ENCODE data around the gene TMC8.

TMC8 gene

DNA sequence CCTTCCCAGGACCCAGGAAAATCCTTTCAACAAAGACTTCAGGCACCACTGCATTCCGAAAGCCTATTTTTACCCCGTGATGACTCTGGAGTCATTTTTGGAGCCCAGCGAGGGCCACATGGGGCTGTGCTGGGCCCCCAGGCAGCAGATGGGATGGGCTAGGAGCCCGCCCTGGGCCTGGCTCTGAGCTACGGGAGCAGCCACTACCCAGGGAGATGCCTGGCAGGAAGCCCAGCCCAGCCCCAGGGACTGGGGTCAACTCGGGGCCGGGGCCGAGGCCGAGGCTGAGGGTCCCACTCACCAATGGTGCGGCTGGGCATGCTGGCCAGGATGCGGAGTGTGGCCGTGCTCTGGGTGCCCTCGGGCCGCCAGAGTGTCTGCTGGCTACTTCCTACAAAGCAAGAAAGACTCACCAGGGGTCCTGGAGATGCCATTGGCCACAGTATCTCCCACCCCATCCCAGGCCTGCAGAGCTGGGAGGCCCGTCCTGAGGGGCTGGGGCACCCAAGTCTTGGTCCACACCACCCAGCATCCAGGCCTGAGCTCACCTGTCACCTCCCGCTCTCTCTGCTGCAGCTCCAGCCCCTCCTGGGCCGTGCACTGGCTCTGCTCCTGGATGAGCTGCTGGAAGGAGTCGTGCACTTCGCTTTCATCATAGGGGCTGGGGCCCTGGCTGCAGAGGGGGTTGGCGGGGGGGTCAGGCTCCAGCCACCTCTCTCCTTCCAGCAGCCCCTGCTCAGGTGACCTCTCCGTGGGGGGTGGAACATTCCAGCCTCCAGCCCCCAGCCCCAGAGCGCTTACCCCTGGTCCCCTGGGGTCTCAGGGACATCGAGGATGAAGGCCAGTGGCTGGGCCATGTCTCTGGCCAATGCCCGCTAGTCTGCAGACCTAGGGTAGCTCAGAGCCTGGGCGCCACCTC, 4.3 kb upstream of the TMC8 start:
- peak overlapping the region; percentile 81 for H3K4me2 ChIP-seq (ENCODE audit: low read depth, low read length, poor library complexity, severe bottlenecking)
- H3K9ac ChIP-seq (ENCODE audit: low read depth, low read length, poor library complexity, severe bottlenecking) = peak overlapping the region; percentile 99
- H3K27me3 ChIP-seq (ENCODE audit: insufficient read depth, low read length, poor library complexity, severe bottlenecking) = peaks cover 5% of the 10 kb centered on the region
- peaks cover 27% of the 10 kb centered on the region for H4K20me1 ChIP-seq (ENCODE audit: insufficient read depth, low read length, poor library complexity, severe bottlenecking)
- peaks cover 93% of the 10 kb centered on the region for H3K79me2 ChIP-seq (ENCODE audit: insufficient read depth, low read length)
- peaks cover 13% of the 10 kb centered on the region; the same call in 1 of the 2 replicates for H3F3A ChIP-seq (ENCODE audit: low read depth)
- H3K9me3 ChIP-seq (ENCODE audit: insufficient read depth, low read depth, low read length) = no peaks in the 10 kb centered on the region
- no peak for TF ChIP-seq EZH2phosphoT487 (IDR thresholded peaks at IDR 0.05; ENCODE audit: borderline replicate concordance)
- TF ChIP-seq, protein P1, sequence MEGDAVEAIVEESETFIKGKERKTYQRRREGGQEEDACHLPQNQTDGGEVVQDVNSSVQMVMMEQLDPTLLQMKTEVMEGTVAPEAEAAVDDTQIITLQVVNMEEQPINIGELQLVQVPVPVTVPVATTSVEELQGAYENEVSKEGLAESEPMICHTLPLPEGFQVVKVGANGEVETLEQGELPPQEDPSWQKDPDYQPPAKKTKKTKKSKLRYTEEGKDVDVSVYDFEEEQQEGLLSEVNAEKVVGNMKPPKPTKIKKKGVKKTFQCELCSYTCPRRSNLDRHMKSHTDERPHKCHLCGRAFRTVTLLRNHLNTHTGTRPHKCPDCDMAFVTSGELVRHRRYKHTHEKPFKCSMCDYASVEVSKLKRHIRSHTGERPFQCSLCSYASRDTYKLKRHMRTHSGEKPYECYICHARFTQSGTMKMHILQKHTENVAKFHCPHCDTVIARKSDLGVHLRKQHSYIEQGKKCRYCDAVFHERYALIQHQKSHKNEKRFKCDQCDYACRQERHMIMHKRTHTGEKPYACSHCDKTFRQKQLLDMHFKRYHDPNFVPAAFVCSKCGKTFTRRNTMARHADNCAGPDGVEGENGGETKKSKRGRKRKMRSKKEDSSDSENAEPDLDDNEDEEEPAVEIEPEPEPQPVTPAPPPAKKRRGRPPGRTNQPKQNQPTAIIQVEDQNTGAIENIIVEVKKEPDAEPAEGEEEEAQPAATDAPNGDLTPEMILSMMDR (conservative IDR thresholded peaks at IDR 0.05; ENCODE audit: low read length) = no peak
- H3K36me3 ChIP-seq (ENCODE audit: insufficient read depth, low read length) = peaks cover 19% of the 10 kb centered on the region; the same call in 1 of the 2 replicates
- peak overlapping the region; percentile 91 for H3K4me3 ChIP-seq (ENCODE audit: low read length, poor library complexity, severe bottlenecking)
- H3K9me2 ChIP-seq (replicated peaks; ENCODE audit: low read depth, low read length) = no peaks in the 10 kb centered on the region
- H3K4me1 ChIP-seq (ENCODE audit: insufficient read depth, low read length, poor library complexity, severe bottlenecking) = peaks cover 60% of the 10 kb centered on the region
- no peak overlapping the region for H2AFZ ChIP-seq (ENCODE audit: low read length)

DNA sequence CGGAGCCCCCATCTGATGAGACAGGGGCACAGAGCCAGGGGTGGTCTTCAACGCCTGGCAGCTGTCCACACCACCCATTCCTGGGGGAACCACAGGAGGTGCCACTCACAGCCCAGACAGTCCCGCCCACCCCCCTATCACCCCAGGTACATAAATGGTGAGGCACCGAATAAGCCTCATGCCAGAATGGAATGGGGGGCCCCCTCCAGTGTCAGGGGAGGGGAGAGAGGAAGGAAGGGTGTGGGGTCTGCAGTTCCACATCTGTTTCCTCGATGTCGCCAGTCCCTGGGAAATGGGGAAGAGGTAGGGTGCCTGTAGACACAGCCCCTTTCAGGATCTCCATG, 3.7 kb upstream of the TMC8 start:
- no peak overlapping the region for H2AFZ ChIP-seq (ENCODE audit: low read length)
- peaks cover 93% of the 10 kb centered on the region for H3K79me2 ChIP-seq (ENCODE audit: insufficient read depth, low read length)
- H3K9me3 ChIP-seq (ENCODE audit: insufficient read depth, low read depth, low read length) = no peaks in the 10 kb centered on the region
- H3K4me3 ChIP-seq (ENCODE audit: low read length, poor library complexity, severe bottlenecking) = peak overlapping the region; percentile 91
- peaks cover 26% of the 10 kb centered on the region for H4K20me1 ChIP-seq (ENCODE audit: insufficient read depth, low read length, poor library complexity, severe bottlenecking)
- peaks cover 54% of the 10 kb centered on the region for H3K4me1 ChIP-seq (ENCODE audit: insufficient read depth, low read length, poor library complexity, severe bottlenecking)
- H3F3A ChIP-seq (ENCODE audit: low read depth) = peaks cover 13% of the 10 kb centered on the region; the same call in 1 of the 2 replicates
- no peak for TF ChIP-seq EZH2phosphoT487 (IDR thresholded peaks at IDR 0.05; ENCODE audit: borderline replicate concordance)
- TF ChIP-seq, protein P1 (conservative IDR thresholded peaks at IDR 0.05; ENCODE audit: low read length) = no peak
- peak overlapping the region; percentile 81 for H3K4me2 ChIP-seq (ENCODE audit: low read depth, low read length, poor library complexity, severe bottlenecking)
- H3K9me2 ChIP-seq (replicated peaks; ENCODE audit: low read depth, low read length) = no peaks in the 10 kb centered on the region
- peaks cover 19% of the 10 kb centered on the region; the same call in 1 of the 2 replicates for H3K36me3 ChIP-seq (ENCODE audit: insufficient read depth, low read length)
- H3K27me3 ChIP-seq (ENCODE audit: insufficient read depth, low read length, poor library complexity, severe bottlenecking) = peaks cover 8% of the 10 kb centered on the region
- peak overlapping the region; percentile 99 for H3K9ac ChIP-seq (ENCODE audit: low read depth, low read length, poor library complexity, severe bottlenecking)

DNA sequence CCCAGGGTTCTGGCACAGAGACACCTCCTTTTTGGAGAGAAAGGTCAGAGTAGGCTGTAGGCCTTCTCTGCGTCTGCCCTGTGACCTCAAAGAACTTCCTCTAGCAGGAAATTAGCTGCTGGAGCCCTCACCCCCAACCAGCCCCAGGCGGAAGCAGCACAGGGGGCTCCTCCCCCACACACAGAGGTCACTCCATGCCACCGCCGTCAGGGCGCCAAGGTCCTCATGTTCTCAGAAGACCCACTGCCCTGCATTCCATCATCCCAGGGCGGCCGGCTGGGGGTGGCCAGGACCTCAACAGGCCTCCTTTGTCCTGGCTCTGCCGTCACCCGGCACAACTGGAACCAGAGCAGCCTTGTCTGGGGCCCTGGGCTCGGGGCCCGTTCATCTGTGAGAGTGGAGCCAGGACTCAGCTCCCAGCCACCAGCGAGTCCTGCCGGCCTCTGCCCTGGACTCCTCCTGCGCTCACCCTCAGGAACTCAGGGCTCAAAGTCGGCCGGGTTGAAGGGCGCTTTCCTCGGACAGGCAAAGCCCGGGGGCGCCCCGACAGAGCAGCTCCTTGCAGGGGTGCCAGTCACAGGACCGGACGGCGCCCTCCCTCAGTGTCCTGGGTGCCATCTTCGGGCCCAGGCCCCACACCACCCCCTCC, 3.2 kb upstream of the TMC8 start:
- H4K20me1 ChIP-seq (ENCODE audit: insufficient read depth, low read length, poor library complexity, severe bottlenecking) = peaks cover 23% of the 10 kb centered on the region
- H3K4me1 ChIP-seq (ENCODE audit: insufficient read depth, low read length, poor library complexity, severe bottlenecking) = peaks cover 50% of the 10 kb centered on the region
- H3K9me2 ChIP-seq (replicated peaks; ENCODE audit: low read depth, low read length) = no peaks in the 10 kb centered on the region
- peaks cover 93% of the 10 kb centered on the region for H3K79me2 ChIP-seq (ENCODE audit: insufficient read depth, low read length)
- H3K27me3 ChIP-seq (ENCODE audit: insufficient read depth, low read length, poor library complexity, severe bottlenecking) = peaks cover 8% of the 10 kb centered on the region
- no peaks in the 10 kb centered on the region for H3K9me3 ChIP-seq (ENCODE audit: insufficient read depth, low read depth, low read length)
- TF ChIP-seq, protein P1 (conservative IDR thresholded peaks at IDR 0.05; ENCODE audit: low read length) = no peak
- no peak for TF ChIP-seq EZH2phosphoT487 (IDR thresholded peaks at IDR 0.05; ENCODE audit: borderline replicate concordance)
- peak overlapping the region; percentile 91 for H3K4me3 ChIP-seq (ENCODE audit: low read length, poor library complexity, severe bottlenecking)
- no peak overlapping the region for H2AFZ ChIP-seq (ENCODE audit: low read length)
- H3K4me2 ChIP-seq (ENCODE audit: low read depth, low read length, poor library complexity, severe bottlenecking) = peak overlapping the region; percentile 81
- peaks cover 13% of the 10 kb centered on the region; the same call in 1 of the 2 replicates for H3F3A ChIP-seq (ENCODE audit: low read depth)
- peak overlapping the region; percentile 99 for H3K9ac ChIP-seq (ENCODE audit: low read depth, low read length, poor library complexity, severe bottlenecking)
- H3K36me3 ChIP-seq (ENCODE audit: insufficient read depth, low read length) = peaks cover 19% of the 10 kb centered on the region; the same call in 1 of the 2 replicates

Measured in Loucy (cell line).